ENCODE data around the gene THADA. TPM values are rescaled to one million over a fixed set of nuclear protein-coding genes. Genes with fewer than 3 reads are reported as not detected.
A peak's percentile ranks its signal among the peaks of the same experiment; 100 is the strongest.

THADA gene
- total RNA-seq, 1 experiment from 2014 or later, result 20.1 TPM

DNA sequence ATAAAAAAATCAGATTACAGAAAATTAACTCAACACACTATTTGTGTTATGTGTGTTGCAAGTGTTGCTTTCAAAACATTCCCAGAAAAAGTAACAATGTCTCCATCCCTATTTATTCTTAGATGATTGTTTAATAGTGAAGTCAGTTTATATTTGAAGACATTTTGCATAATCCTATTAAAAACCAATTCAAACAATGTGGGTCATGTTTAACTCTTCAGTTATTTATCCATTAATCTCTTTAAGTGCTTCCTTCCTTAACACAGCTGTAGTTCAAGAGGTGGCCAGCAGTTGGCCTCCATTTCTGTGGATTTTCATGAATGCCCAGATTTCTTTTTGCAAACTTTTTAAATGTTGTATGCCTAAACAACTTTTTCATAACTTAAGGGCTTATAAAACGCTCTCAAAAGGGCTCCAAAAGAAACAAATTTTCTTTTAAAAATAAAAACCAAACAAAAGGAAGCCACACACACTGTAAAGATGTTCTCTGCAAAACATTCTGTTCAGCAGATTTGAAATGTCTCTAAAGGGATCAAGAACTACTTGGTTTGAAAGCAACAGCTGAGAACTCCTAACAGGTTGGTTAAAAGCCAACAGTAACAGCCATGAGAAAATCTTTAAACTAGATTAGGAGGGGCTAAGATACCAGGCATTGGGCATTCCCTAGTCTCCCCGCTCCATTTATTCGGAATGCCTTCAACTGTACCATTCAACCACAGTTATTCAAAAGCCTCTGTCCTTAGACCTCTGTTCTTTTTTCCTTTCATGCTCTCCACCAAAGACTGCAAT, 71.5 kb downstream of the THADA start:
- Mint-ChIP-seq H3K36me3 (ENCODE audit: insufficient read depth in 1 of 3, low read depth in 3 of 3) (peaks cover 10 to 15% (median 11%) of the 10 kb centered on the region in 3 experiments; a peak in 6 of 7 replicates), H3K27ac (no peak overlapping the region), H3K4me3 (no peak overlapping the region), H3K9me3 (no peaks in the 10 kb centered on the region), H3K27me3 (ENCODE audit: low read depth) (no peaks in the 10 kb centered on the region), H3K4me1 (0 out of 4 replicates have a peak, but pooled peaks cover 0 to 9% of the 10 kb centered on the region in 2 experiments)
- H4K8ac ChIP-seq (replicated peaks; ENCODE audit: insufficient read length, low read depth, low read length), result no peak overlapping the region
- no peak overlapping the region for H4K91ac ChIP-seq (ENCODE audit: insufficient read length, low read depth, low read length)
- H3K79me2 ChIP-seq (ENCODE audit: insufficient read depth, low read length), result no peaks in the 10 kb centered on the region
- H2BK120ac ChIP-seq (ENCODE audit: low read depth, low read length, poor library complexity, severe bottlenecking), result no peak overlapping the region
- no peak overlapping the region for H2AFZ ChIP-seq (ENCODE audit: low read length)
- H2BK5ac ChIP-seq (ENCODE audit: insufficient read length, low read length), result no peak overlapping the region
- H3K4me1 ChIP-seq (ENCODE audit: insufficient read depth, low read length), result no peaks in the 10 kb centered on the region; the same call in 1 of the 2 replicates
- no peaks in the 10 kb centered on the region for H3K27me3 ChIP-seq (ENCODE audit: insufficient read depth, low read length)
- no peak overlapping the region for H3K56ac ChIP-seq (ENCODE audit: insufficient read length, low read depth, low read length)
- H3K4me2 ChIP-seq (ENCODE audit: insufficient read depth, insufficient read length, low read length), result no peak overlapping the region
- H2BK15ac ChIP-seq (ENCODE audit: low read depth, low read length), result no peak overlapping the region
- H4K20me1 ChIP-seq (ENCODE audit: control insufficient read depth, insufficient read depth, insufficient read length), result no peaks in the 10 kb centered on the region
- no peak overlapping the region for H2BK20ac ChIP-seq (ENCODE audit: low read depth, low read length, poor library complexity, severe bottlenecking)
- H4K5ac ChIP-seq (ENCODE audit: insufficient read length, low read depth, low read length), result no peak overlapping the region
- H3K18ac ChIP-seq (ENCODE audit: insufficient read length, low read depth, low read length), result no peak overlapping the region
- no peaks in the 10 kb centered on the region for H3K9me3 ChIP-seq (ENCODE audit: control insufficient read depth, low read depth, low read length)
- no peak overlapping the region for H2BK12ac ChIP-seq (ENCODE audit: insufficient read length, low read depth, low read length)
- H3K27ac ChIP-seq (ENCODE audit: insufficient read length, low read depth, low read length), result no peak overlapping the region
- no peak overlapping the region for H3K14ac ChIP-seq (ENCODE audit: insufficient read depth, low read length)
- H3T11ph ChIP-seq (ENCODE audit: low read length), result no peak overlapping the region
- no peak overlapping the region for H3K4ac ChIP-seq (ENCODE audit: low read depth, low read length)
- no peaks in the 10 kb centered on the region for H3K23me2 ChIP-seq (ENCODE audit: insufficient read length, low read depth, low read length, poor library complexity, severe bottlenecking)
- H3K23ac ChIP-seq (ENCODE audit: insufficient read length, low read depth, low read length), result no peak overlapping the region
- no peak overlapping the region for H3K9ac ChIP-seq (ENCODE audit: extremely low read depth, insufficient read length, low read length)
- TF ChIP-seq CTCF (conservative IDR thresholded peaks at IDR 0.05), result peak; percentile 64
- DNase-seq, result no peak
- no peaks in the 10 kb centered on the region for H3K79me1 ChIP-seq (ENCODE audit: insufficient read depth, low read depth, low read length, poor library complexity, severe bottlenecking)
- H2AK5ac ChIP-seq (ENCODE audit: insufficient read length, low read length), result no peak overlapping the region
- WGBS (ENCODE audit: extremely low coverage, insufficient read length, low lambda C conversion rate), result no CpG with 5 or more reads among the region's 3 CpGs

Measured in H9 (cell line).